GM12874 (cell line): Measurements from ENCODE around the gene MLLT10.

Source experiments
- TF ChIP-seq, protein P1 (sequence below): IDR thresholded peaks from 2 replicates; pipeline ENCODE4 v1.5.1; 2011; ENCODE audit warnings: low read depth, mild to moderate bottlenecking, control low read depth, low read length, moderate library complexity; ENCODE audit not compliant: insufficient read depth

MLLT10 gene

DNA sequence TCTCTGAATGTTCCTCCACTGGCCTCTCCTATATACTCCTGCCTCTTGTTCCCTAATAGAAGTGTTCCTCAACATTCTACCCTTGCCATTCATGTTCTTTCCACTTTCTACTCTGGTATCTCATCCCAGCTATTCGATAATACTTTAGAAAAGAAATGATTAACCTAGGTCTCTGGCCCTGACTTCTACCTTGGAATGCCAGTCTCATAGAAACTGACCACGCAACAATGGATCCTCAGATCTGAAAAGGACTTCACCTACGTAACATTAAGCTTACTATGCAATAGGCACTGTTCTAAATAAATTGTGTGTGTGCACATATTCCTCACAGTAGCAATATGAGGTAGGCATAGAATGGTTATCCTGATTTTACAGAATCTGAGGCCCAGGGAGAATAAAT lies 235.0 kb downstream of the MLLT10 start:
- TF ChIP-seq, protein P1, sequence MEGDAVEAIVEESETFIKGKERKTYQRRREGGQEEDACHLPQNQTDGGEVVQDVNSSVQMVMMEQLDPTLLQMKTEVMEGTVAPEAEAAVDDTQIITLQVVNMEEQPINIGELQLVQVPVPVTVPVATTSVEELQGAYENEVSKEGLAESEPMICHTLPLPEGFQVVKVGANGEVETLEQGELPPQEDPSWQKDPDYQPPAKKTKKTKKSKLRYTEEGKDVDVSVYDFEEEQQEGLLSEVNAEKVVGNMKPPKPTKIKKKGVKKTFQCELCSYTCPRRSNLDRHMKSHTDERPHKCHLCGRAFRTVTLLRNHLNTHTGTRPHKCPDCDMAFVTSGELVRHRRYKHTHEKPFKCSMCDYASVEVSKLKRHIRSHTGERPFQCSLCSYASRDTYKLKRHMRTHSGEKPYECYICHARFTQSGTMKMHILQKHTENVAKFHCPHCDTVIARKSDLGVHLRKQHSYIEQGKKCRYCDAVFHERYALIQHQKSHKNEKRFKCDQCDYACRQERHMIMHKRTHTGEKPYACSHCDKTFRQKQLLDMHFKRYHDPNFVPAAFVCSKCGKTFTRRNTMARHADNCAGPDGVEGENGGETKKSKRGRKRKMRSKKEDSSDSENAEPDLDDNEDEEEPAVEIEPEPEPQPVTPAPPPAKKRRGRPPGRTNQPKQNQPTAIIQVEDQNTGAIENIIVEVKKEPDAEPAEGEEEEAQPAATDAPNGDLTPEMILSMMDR = no peak

DNA sequence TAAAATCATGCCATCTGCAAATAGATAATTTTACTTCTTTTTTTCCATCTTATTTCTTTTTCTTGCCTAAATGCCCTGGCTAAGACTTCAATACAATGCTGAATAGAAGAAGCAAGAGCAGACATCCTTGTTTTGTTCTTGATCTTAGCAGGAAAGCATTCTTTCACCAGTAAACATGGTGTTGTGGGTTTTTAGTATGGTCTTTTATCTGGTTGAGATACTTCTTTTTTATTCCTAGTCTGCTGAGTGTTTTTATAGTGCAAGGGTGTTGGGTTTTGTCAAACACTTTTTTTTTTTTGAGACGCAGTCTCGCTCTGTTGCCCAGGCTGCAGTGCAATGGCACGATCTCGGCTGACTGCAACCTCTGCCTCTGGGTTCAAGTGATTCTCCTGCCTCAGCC lies 237.2 kb downstream of the MLLT10 start:
- TF ChIP-seq, protein P1 = no peak

DNA sequence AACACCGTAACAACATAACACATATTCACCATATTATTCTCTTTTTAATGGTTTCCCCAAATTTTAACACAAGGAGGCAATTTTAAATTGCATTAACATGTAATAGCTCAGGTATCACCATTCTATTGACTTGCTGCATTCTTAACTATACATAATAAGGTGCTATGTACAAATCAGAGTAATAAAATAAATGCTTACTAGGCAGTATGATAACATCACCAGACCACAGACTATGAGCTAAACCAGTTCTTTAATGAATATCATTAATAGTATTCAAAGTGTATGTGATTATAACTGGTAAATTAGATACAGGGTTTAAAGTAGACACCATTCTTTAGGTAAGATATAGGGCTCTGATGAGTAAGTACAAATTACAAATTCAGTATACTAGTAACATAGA lies 242.9 kb downstream of the MLLT10 start:
- TF ChIP-seq, protein P1 = no peak

DNA sequence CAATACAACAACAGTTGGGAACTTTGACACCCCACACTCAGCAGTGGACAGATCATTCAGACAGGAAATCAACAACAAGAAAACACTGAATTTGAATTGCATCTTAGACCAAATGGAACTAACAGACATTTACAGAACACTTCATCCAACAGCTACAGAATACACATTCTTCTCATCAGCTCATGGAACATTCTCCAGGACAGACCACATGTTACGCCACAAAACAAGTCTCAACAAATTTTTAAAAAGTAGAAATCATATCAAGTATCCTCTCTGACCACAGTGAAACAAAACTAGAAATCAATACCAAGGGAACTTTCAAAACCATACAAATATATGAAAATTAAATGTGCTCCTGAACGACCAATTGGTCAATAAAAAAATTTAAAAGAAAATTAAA lies 257.2 kb downstream of the MLLT10 start:
- TF ChIP-seq, protein P1 = no peak
